Neuronal stem cell (in vitro differentiated cells): ENCODE results near the gene POLA2.

Source experiments
- DNase-seq: peaks from one replicate; pipeline ENCODE4 v3.0.0-alpha.2; 2013; ENCODE audit warnings: low spot score
- H2AFZ ChIP-seq: one replicate; pipeline ENCODE4 v1.6.1; 2013; ENCODE audit warnings: mild to moderate bottlenecking, low read length, inconsistent platforms
- H2AK5ac ChIP-seq: 2 replicates; pipeline ENCODE4 v1.6.1; 2013; ENCODE audit warnings: low read depth, mild to moderate bottlenecking, inconsistent platforms, low read length, moderate library complexity, mixed read lengths
- H2BK120ac ChIP-seq: 2 replicates; pipeline ENCODE4 v1.6.1; 2013; ENCODE audit warnings: low read depth, mild to moderate bottlenecking, inconsistent platforms, low read length, moderate library complexity, mixed read lengths
- H2BK12ac ChIP-seq: one replicate; pipeline ENCODE4 v1.6.1; 2013; ENCODE audit warnings: low read length, inconsistent platforms
- H2BK15ac ChIP-seq: 2 replicates; pipeline ENCODE4 v1.6.1; 2013; ENCODE audit warnings: mild to moderate bottlenecking, low read length, inconsistent platforms, mixed read lengths
- H2BK5ac ChIP-seq: one replicate; pipeline ENCODE4 v1.6.1; 2013; ENCODE audit warnings: inconsistent platforms, mild to moderate bottlenecking, low read length, moderate library complexity
- H3K14ac ChIP-seq: one replicate; pipeline ENCODE4 v1.6.1; 2013; ENCODE audit warnings: low read length, inconsistent platforms
- H3K18ac ChIP-seq: 2 replicates; pipeline ENCODE4 v1.6.1; 2013; ENCODE audit warnings: low read length, inconsistent platforms
- H3K23ac ChIP-seq: 2 replicates; pipeline ENCODE4 v1.6.1; 2013; ENCODE audit warnings: low read depth, mild to moderate bottlenecking, mixed read lengths, low read length, inconsistent platforms; ENCODE audit not compliant: poor library complexity
- H3K27ac ChIP-seq: replicated peaks from 3 replicates; pipeline ENCODE4 v1.5.1; 2013; ENCODE audit warnings: low read length, inconsistent platforms
- H3K27me3 ChIP-seq, 3 experiments: 2 replicates each; pipeline ENCODE4 v1.6.1; 2013; ENCODE audit warnings: low read length in 3 of 3, mild to moderate bottlenecking in 2 of 3, inconsistent platforms in 1 of 3, low read depth in 1 of 3, mixed read lengths in 1 of 3, moderate library complexity in 1 of 3; ENCODE audit not compliant: control insufficient read depth in 3 of 3, insufficient read depth in 3 of 3
- H3K36me3 ChIP-seq, 2 donors: replicated peaks in 1 of 2; 2 replicates each; pipeline ENCODE4 v1.6.1; 2013; ENCODE audit warnings: low read length in 2 of 2; ENCODE audit not compliant: control insufficient read depth in 2 of 2, insufficient read depth in 2 of 2
- H3K4ac ChIP-seq: 2 replicates; pipeline ENCODE4 v1.6.1; 2013; ENCODE audit warnings: inconsistent platforms, mild to moderate bottlenecking, low read length, moderate library complexity
- H3K4me1 ChIP-seq, 2 donors: 1 replicate in 1 of 2; 2 replicates in 1 of 2; pipeline ENCODE4 v1.6.1; 2013; ENCODE audit warnings: low read length in 2 of 2, low read depth in 1 of 2; ENCODE audit not compliant: control insufficient read depth in 2 of 2, insufficient read depth in 1 of 2
- H3K4me2 ChIP-seq: one replicate; pipeline ENCODE4 v1.6.1; 2013; ENCODE audit warnings: mild to moderate bottlenecking, low read length, inconsistent platforms; ENCODE audit not compliant: insufficient read depth, poor library complexity, severe bottlenecking
- H3K4me3 ChIP-seq, 2 donors: 2 replicates each; pipeline ENCODE4 v1.5.1; 2013; ENCODE audit warnings: low read length in 2 of 2, mild to moderate bottlenecking in 2 of 2, inconsistent platforms in 1 of 2, moderate library complexity in 1 of 2
- H3K79me1 ChIP-seq: one replicate; pipeline ENCODE4 v1.6.1; 2013; ENCODE audit warnings: low read depth, mild to moderate bottlenecking, inconsistent platforms, low read length, moderate library complexity
- H3K9ac ChIP-seq: one replicate; pipeline ENCODE4 v1.6.1; 2013; ENCODE audit warnings: mild to moderate bottlenecking, low read depth, low read length, inconsistent platforms; ENCODE audit not compliant: poor library complexity
- H3K9me3 ChIP-seq, 2 donors: replicated peaks in 1 of 2; 2 replicates each; pipeline versions ENCODE3 to v1.6.1; 2013; ENCODE audit warnings: low read length in 2 of 2, mild to moderate bottlenecking in 2 of 2, inconsistent platforms in 1 of 2, low read depth in 1 of 2, mixed read lengths in 1 of 2, moderate library complexity in 1 of 2; ENCODE audit not compliant: control insufficient read depth in 2 of 2, insufficient read depth in 1 of 2
- H4K8ac ChIP-seq: one replicate; pipeline ENCODE4 v1.6.1; 2013; ENCODE audit warnings: low read depth, mild to moderate bottlenecking, inconsistent platforms, low read length, moderate library complexity
- H4K91ac ChIP-seq: one replicate; pipeline ENCODE4 v1.6.1; 2013; ENCODE audit warnings: low read length, low read depth, mild to moderate bottlenecking, inconsistent platforms; ENCODE audit not compliant: poor library complexity
- WGBS, 2 donors: extraction: QIAGEN DNeasy Blood & Tissue Kit; methylation state at CpG; one replicate each; pipeline ENCODE4 v1.1.7; 2013; ENCODE audit warnings: missing lambda C conversion rate in 2 of 2, mixed read lengths in 1 of 2; ENCODE audit not compliant: insufficient read length in 2 of 2, insufficient replicate concordance in 1 of 2; ENCODE audit errors: extremely low coverage in 2 of 2; 5-methylcytosine and 5-hydroxymethylcytosine counted together

POLA2 gene

DNA sequence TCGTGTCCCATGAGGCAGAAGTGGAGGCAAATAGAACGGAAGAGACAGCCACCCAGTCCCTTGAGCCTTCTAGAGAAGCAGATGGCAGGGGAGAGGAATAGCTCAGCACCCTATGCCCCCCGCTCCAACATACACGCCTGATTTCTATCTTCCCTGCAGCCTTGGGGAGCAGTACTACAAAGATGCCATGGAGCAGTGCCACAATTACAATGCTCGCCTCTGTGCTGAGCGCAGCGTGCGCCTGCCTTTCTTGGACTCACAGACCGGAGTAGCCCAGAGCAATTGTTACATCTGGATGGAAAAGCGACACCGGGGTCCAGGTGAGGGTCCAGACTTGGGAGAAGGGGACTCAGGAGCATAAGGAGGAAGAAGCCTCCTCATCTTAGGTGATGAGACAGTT, 78.5 kb downstream of the POLA2 start:
- H3K4ac ChIP-seq: no peak overlapping the region
- no peak overlapping the region for H4K91ac ChIP-seq
- peaks cover 2% of the 10 kb centered on the region for H3K79me1 ChIP-seq
- H2BK15ac ChIP-seq: no peak overlapping the region
- H3K27me3 ChIP-seq: no peaks in the 10 kb centered on the region
- H3K23ac ChIP-seq: no peak overlapping the region
- no peak overlapping the region for H3K27ac ChIP-seq
- peaks cover 43 to 79% of the 10 kb centered on the region in 2 donors for H3K36me3 ChIP-seq
- H2AFZ ChIP-seq: no peak overlapping the region
- H2BK120ac ChIP-seq: no peak overlapping the region
- WGBS, 2 donors: no CpG with 5 or more reads among the region's 11 CpGs
- H3K18ac ChIP-seq: no peak overlapping the region
- H3K14ac ChIP-seq: no peak overlapping the region
- no peaks in the 10 kb centered on the region for H3K9me3 ChIP-seq
- no peak overlapping the region for H2AK5ac ChIP-seq
- no peak for DNase-seq
- H2BK12ac ChIP-seq: no peak overlapping the region
- peaks cover 0 to 3% of the 10 kb centered on the region in 2 donors for H3K4me1 ChIP-seq
- no peak overlapping the region for H3K4me2 ChIP-seq
- H4K8ac ChIP-seq: no peak overlapping the region
- no peak overlapping the region for H2BK5ac ChIP-seq
- peak overlapping the region in 1 of 2 donors; percentile 33 for H3K4me3 ChIP-seq
- H3K9ac ChIP-seq: no peak overlapping the region

DNA sequence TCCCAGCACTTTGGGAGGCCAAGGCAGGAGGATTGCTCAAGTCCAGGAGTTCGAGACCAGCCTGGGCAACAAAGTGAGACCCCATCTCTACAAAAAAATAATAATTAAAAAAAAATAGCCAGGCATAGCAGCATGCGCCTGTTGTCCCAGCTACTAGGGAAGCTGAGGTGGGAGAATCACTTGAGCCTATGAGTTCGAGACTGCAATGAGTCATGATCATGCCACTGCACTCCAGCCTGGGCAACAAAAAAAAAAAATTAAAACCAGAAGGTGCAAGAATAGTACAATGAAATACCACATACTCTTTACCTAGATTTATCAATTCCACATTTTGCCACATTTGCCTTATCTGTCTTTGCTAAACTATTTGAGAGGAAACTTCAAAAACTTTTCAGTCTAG, 80.1 kb downstream of the POLA2 start:
- Histone ChIP-seq H3K4me1 (no peaks in the 10 kb centered on the region), H3K18ac (no peak overlapping the region), H2BK120ac (no peak overlapping the region), H3K27me3 (no peaks in the 10 kb centered on the region), H3K36me3 (peaks cover 57 to 89% of the 10 kb centered on the region in 2 donors), H3K4ac (no peak overlapping the region), H3K14ac (no peak overlapping the region), H3K27ac (no peak overlapping the region), H3K9ac (no peak overlapping the region), H3K23ac (no peak overlapping the region), H3K9me3 (no peaks in the 10 kb centered on the region), H3K79me1 (peaks cover 2% of the 10 kb centered on the region), H4K91ac (no peak overlapping the region), H2BK15ac (no peak overlapping the region), H3K4me3 (no peak overlapping the region), H2AFZ (no peak overlapping the region), H4K8ac (no peak overlapping the region), H2AK5ac (no peak overlapping the region), H2BK5ac (no peak overlapping the region), H2BK12ac (no peak overlapping the region), H3K4me2 (no peak overlapping the region)
- no CpG with 5 or more reads among the region's 3 CpGs for WGBS, 2 donors
- DNase-seq: no peak
